Testis (tissue), 2 donors: ENCODE data around the gene GPATCH8.
"Not testable (repeated sequence)": the region's sequence is repeated elsewhere in the genome, so short reads cannot be mapped to it uniquely, and the experiment has no call there.

Experiments used
- POLR2A ChIP-seq: fragments of 450-650 bp; IDR thresholded peaks from one replicate; pipeline ENCODE4 v1.6.1; 2017; ENCODE audit warnings: antibody characterized with exemption, mild to moderate bottlenecking, moderate library complexity
- TF ChIP-seq, protein P1 (sequence below), 3 experiments: fragments of 450-650 bp in 2 of 3; fragments of 200-600 bp in 1 of 3; sonication (generic) in 1 of 3; IDR thresholded peaks; one replicate each; pipeline ENCODE4 v1.5.1; 2016 to 2019; ENCODE audit warnings: antibody characterized with exemption in 3 of 3, mild to moderate bottlenecking in 2 of 3, moderate library complexity in 1 of 3

DNA sequence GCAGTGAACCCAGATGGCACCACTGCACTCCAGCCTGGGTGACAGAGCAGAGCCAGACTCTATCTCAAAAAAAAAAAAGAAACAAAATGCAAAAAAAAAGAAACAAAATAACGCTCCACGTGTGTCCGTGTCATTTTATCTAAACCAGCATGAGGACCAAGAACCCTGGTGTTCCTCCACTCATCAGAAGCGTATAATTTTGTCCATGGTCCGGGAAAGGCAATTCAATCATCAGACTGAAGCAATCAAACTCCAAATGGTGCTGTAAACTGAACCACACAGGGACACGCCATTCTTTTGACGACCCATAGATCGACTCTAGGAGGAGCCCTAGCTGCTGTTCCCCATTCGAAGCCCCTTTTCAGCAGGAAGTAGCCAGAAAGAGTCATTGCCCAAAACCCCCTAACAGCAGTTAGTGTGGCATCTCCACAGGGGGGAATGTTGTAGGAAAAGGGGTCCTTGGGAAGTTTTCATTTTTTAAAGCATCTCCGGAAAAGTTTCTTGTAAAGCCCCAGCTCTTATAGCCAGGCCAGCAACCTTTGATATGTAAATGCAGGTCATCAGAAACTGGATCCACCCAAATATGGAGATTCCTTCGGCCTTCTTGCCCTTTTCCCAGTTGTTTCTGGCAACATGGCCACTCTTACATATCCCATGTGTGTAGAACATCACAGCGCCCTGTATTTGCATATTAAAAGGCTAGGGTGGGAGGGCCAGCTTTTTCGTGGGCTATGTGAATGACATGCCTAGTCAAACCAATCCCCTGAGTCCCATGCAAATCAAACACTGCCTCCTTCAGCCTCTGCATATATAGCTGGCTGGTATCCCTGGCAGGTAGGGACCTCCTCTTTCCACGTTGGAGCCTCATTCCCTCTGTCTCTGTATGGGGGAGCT, 8.3 kb upstream of the GPATCH8 start:
- not testable (repeated sequence) for TF ChIP-seq POLR2A
- TF ChIP-seq, protein P1, sequence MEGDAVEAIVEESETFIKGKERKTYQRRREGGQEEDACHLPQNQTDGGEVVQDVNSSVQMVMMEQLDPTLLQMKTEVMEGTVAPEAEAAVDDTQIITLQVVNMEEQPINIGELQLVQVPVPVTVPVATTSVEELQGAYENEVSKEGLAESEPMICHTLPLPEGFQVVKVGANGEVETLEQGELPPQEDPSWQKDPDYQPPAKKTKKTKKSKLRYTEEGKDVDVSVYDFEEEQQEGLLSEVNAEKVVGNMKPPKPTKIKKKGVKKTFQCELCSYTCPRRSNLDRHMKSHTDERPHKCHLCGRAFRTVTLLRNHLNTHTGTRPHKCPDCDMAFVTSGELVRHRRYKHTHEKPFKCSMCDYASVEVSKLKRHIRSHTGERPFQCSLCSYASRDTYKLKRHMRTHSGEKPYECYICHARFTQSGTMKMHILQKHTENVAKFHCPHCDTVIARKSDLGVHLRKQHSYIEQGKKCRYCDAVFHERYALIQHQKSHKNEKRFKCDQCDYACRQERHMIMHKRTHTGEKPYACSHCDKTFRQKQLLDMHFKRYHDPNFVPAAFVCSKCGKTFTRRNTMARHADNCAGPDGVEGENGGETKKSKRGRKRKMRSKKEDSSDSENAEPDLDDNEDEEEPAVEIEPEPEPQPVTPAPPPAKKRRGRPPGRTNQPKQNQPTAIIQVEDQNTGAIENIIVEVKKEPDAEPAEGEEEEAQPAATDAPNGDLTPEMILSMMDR (IDR thresholded peaks at IDR 0.05) = not testable (repeated sequence)
